Caco-2 (cell line): ENCODE results near the gene PLEKHG7. TPM values are rescaled to one million over a fixed set of nuclear protein-coding genes. Genes with fewer than 3 reads are reported as not detected.

Source experiments
- BruUV-seq: library from RNA; stranded (reverse); fragments of 400-500 nt; replicated peaks from 2 replicates; lab custom pipeline; 2021; lab: Mats Ljungman, UMichigan
- CTCF ChIA-PET: fragments of 300-600 bp; sonication (Branson Sonifier 250); formaldehyde crosslinking; loops from one replicate; lab custom pipeline; 2022; ENCODE audit warnings: antibody characterized with exemption; lab: Charles Lee
- POLR2A ChIA-PET: fragments of 300-600 bp; sonication (Branson Sonifier 250); formaldehyde crosslinking; loops from one replicate; lab custom pipeline; 2022; ENCODE audit warnings: antibody characterized with exemption; lab: Charles Lee
- DNase-seq, 2 experiments: peaks; one replicate each; pipeline versions ENCODE4 v3.0.0 to v3.0.0-alpha.2; 2020 to 2022
- H3K27me3 ChIP-seq: replicated peaks from 2 replicates; pipeline ENCODE4 v1.6.0; 2011; ENCODE audit warnings: low read length; ENCODE audit not compliant: control insufficient read depth, insufficient read depth
- H3K36me3 ChIP-seq: 2 replicates; pipeline ENCODE4 v1.5.1; 2011; ENCODE audit warnings: low read length; ENCODE audit not compliant: control insufficient read depth, insufficient read depth
- H3K4me1 ChIP-seq: fragments of 250-450 bp; sonication (Bioruptor Pico); 2 replicates; pipeline ENCODE4 v1.5.1; 2020; ENCODE audit warnings: mild to moderate bottlenecking
- H3K4me3 ChIP-seq: 2 replicates; pipeline ENCODE4 v1.5.1; 2011; ENCODE audit warnings: low read depth, mild to moderate bottlenecking, control low read depth, low read length
- H3K9me3 ChIP-seq: fragments of 250-450 bp; sonication (Bioruptor Pico); 2 replicates; pipeline ENCODE4 v1.5.1; 2020; ENCODE audit warnings: mild to moderate bottlenecking, moderate library complexity
- H3K27ac Mint-ChIP-seq: one replicate; pipeline ENCODE4 v1.8.0; 2022; ENCODE audit warnings: mixed read lengths; ENCODE audit not compliant: unreplicated experiment
- H3K27me3 Mint-ChIP-seq: one replicate; pipeline ENCODE4 v1.8.0; 2022; ENCODE audit warnings: mixed read lengths; ENCODE audit not compliant: insufficient read depth, unreplicated experiment
- H3K36me3 Mint-ChIP-seq: one replicate; pipeline ENCODE4 v1.8.0; 2022; ENCODE audit warnings: mild to moderate bottlenecking, mixed read lengths; ENCODE audit not compliant: insufficient read depth, unreplicated experiment
- H3K4me1 Mint-ChIP-seq: one replicate; pipeline ENCODE4 v1.8.0; 2022; ENCODE audit warnings: low read depth, mixed read lengths; ENCODE audit not compliant: unreplicated experiment
- H3K4me3 Mint-ChIP-seq: one replicate; pipeline ENCODE4 v1.8.0; 2022; ENCODE audit warnings: mild to moderate bottlenecking, moderate library complexity, mixed read lengths; ENCODE audit not compliant: unreplicated experiment
- H3K9me3 Mint-ChIP-seq: one replicate; pipeline ENCODE4 v1.8.0; 2022; ENCODE audit warnings: mixed read lengths; ENCODE audit not compliant: unreplicated experiment
- intact Hi-C: fragments of 100-400 bp; cut with micrococcal nuclease; formaldehyde crosslinking; loops from one replicate; pipeline ENCODE4 v1.10.0; 2022; ENCODE audit not compliant: unreplicated experiment
- total RNA-seq: library from RNA; stranded (reverse); gene quantifications from 2 replicates; pipeline ENCODE4 v1.2.3, GENCODE V29; 2022
- TF ChIP-seq, protein P1 (sequence below), 2 experiments: fragments of 200-600 bp in 1 of 2; IDR thresholded peaks; 1 replicate in 1 of 2; 2 replicates in 1 of 2; pipeline versions ENCODE4 v1.5.1 to v1.8.0; 2011 to 2022; ENCODE audit warnings: antibody characterized with exemption in 1 of 2, control low read depth in 1 of 2, inconsistent platforms in 1 of 2, low read depth in 1 of 2, low read length in 1 of 2, mild to moderate bottlenecking in 1 of 2, moderate library complexity in 1 of 2; ENCODE audit not compliant: insufficient read depth in 1 of 2, severe bottlenecking in 1 of 2, unreplicated experiment in 1 of 2

Gene PLEKHG7
- total RNA-seq, 1 experiment from 2014 or later, result 0.23 TPM

DNA sequence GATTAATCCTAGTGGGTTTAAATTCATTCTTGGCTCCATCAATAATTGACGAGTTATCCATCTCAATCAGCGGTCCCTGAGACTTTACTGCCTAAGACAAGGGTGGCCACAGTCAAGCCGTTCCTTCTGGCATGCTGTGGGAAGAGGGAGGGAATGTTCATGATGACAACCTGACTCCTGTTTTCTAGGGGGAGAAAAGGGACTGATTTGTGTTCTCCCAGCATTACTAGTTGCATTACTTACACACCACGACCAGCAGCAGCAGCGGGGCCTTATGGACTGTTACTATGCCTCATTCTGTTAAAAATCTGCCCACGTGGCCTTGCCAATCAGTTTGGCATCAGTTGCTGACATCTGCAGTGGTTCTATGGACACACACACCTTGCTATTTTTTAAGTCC is 29.9 kb downstream of the PLEKHG7 start:
- POLR2A ChIA-PET, result no interaction called here
- H3K36me3 Mint-ChIP-seq, result no peaks in the 10 kb centered on the region

DNA sequence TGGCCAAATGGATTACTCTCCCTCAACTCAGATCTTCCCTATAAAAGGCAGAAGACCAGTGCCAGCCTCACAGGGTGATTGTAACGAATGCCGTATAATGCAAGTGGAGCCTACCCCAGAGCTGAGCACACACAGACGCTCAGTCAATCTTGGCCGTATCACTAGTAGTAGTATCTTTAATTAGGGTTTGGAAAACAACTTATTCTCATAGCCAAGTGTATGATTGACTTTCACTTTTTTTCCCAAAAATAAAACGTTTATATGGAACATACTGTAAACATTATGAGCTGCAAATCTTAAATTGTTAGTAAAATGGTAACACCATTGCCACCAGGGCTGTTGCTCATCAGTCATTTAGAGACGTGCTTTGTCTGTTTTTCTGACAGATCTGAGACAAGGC is 30.4 kb downstream of the PLEKHG7 start:
- no peak overlapping the region for H3K4me3 ChIP-seq
- intact Hi-C loops, result no loop called here
- peaks cover 23% of the 10 kb centered on the region for H3K27me3 Mint-ChIP-seq
- no peak overlapping the region for H3K4me3 Mint-ChIP-seq
- H3K9me3 ChIP-seq, result no peaks in the 10 kb centered on the region
- H3K4me1 Mint-ChIP-seq, result no peaks in the 10 kb centered on the region
- POLR2A ChIA-PET, result no interaction called here
- H3K27me3 ChIP-seq, result no peaks in the 10 kb centered on the region
- TF ChIP-seq, protein P1, sequence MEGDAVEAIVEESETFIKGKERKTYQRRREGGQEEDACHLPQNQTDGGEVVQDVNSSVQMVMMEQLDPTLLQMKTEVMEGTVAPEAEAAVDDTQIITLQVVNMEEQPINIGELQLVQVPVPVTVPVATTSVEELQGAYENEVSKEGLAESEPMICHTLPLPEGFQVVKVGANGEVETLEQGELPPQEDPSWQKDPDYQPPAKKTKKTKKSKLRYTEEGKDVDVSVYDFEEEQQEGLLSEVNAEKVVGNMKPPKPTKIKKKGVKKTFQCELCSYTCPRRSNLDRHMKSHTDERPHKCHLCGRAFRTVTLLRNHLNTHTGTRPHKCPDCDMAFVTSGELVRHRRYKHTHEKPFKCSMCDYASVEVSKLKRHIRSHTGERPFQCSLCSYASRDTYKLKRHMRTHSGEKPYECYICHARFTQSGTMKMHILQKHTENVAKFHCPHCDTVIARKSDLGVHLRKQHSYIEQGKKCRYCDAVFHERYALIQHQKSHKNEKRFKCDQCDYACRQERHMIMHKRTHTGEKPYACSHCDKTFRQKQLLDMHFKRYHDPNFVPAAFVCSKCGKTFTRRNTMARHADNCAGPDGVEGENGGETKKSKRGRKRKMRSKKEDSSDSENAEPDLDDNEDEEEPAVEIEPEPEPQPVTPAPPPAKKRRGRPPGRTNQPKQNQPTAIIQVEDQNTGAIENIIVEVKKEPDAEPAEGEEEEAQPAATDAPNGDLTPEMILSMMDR (IDR thresholded peaks at IDR 0.05; ENCODE audit: insufficient read depth in 1 of 2, low read depth in 1 of 2, low read length in 1 of 2, severe bottlenecking in 1 of 2, unreplicated experiment in 1 of 2), result no peak
- DNase-seq, result no peak
- no peaks in the 10 kb centered on the region for H3K4me1 ChIP-seq
- H3K9me3 Mint-ChIP-seq, result no peaks in the 10 kb centered on the region
- CTCF ChIA-PET, result no interaction called here
- no peaks in the 10 kb centered on the region for H3K36me3 Mint-ChIP-seq
- BruUV-seq, result no TSS peak
- no peaks in the 10 kb centered on the region for H3K36me3 ChIP-seq
- no peak overlapping the region for H3K27ac Mint-ChIP-seq

More for the DNA sequence above, 29.9 kb downstream of the PLEKHG7 start:
- H3K27me3 Mint-ChIP-seq, result peaks cover 23% of the 10 kb centered on the region
- no TSS peak for BruUV-seq
- H3K27ac Mint-ChIP-seq, result no peak overlapping the region
- no peaks in the 10 kb centered on the region for H3K36me3 ChIP-seq
- H3K9me3 ChIP-seq, result no peaks in the 10 kb centered on the region
- no peak for DNase-seq
- H3K4me3 Mint-ChIP-seq, result no peak overlapping the region
- H3K9me3 Mint-ChIP-seq, result no peaks in the 10 kb centered on the region
- no peaks in the 10 kb centered on the region for H3K27me3 ChIP-seq
- no peaks in the 10 kb centered on the region for H3K4me1 Mint-ChIP-seq
- H3K4me1 ChIP-seq, result no peaks in the 10 kb centered on the region
- CTCF ChIA-PET, result no interaction called here
- intact Hi-C loops, result no loop called here
- TF ChIP-seq, protein P1 (IDR thresholded peaks at IDR 0.05; ENCODE audit: insufficient read depth in 1 of 2, low read depth in 1 of 2, low read length in 1 of 2, severe bottlenecking in 1 of 2, unreplicated experiment in 1 of 2), result no peak
- H3K4me3 ChIP-seq, result no peak overlapping the region

DNA sequence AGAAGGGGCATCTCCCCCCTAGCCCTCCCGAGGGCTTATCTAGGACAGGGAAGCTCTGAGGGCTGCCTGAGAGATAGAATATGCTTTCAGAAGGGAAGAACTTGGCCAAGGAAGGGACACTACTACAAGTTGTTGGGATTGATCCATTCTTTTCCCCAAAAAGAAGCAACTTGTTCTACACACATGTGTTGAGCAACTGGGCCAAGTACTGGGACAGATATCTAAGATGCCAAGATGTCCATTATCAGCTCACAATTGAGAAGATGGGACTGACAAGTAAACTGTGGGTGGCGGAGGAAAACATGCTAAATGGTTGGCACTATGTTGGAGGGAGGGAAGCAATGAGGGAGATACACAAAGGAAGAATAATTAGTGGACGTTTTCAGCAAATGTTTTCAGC is 30.9 kb downstream of the PLEKHG7 start:
- no peaks in the 10 kb centered on the region for H3K4me1 ChIP-seq
- H3K9me3 ChIP-seq, result no peaks in the 10 kb centered on the region
- Mint-ChIP-seq H3K36me3 (no peaks in the 10 kb centered on the region), H3K27me3 (peaks cover 23% of the 10 kb centered on the region), H3K4me3 (no peak overlapping the region), H3K9me3 (no peaks in the 10 kb centered on the region), H3K27ac (no peak overlapping the region), H3K4me1 (no peaks in the 10 kb centered on the region)
- H3K36me3 ChIP-seq, result no peaks in the 10 kb centered on the region
- CTCF ChIA-PET, result no interaction called here
- intact Hi-C loops, result no loop called here
- H3K27me3 ChIP-seq, result no peaks in the 10 kb centered on the region
- POLR2A ChIA-PET, result no interaction called here
- no TSS peak for BruUV-seq
- no peak for DNase-seq
- TF ChIP-seq, protein P1 (IDR thresholded peaks at IDR 0.05; ENCODE audit: insufficient read depth in 1 of 2, low read depth in 1 of 2, low read length in 1 of 2, severe bottlenecking in 1 of 2, unreplicated experiment in 1 of 2), result no peak
- no peak overlapping the region for H3K4me3 ChIP-seq
